ENCODE measurements around the gene ADCK2. TPM values are rescaled to one million over a fixed set of nuclear protein-coding genes. Genes with fewer than 3 reads are reported as not detected.
"Not testable (repeated sequence)": the region's sequence is repeated elsewhere in the genome, so short reads cannot be mapped to it uniquely, and the experiment has no call there.

Gene ADCK2
- polyA plus RNA-seq, 4 donors, result 21.8 to 28.2 (median 22.7) TPM

- DNase-seq (ENCODE audit: low read depth in 4 of 4, low spot score in 3 of 4), result peak in 2 of 4 donors; percentile 24 to 36
Measured at GRCh38 chr7:140673063-140673773, 473 bp downstream of the ADCK2 start.

- no peak for DNase-seq (ENCODE audit: low read depth in 4 of 4, low spot score in 3 of 4)
Measured at GRCh38 chr7:140673774-140674155, 1.0 kb downstream of the ADCK2 start.

GRCh38 chr7:140674356-140674800 is 1.6 kb downstream of the ADCK2 start:
- DNase-seq (ENCODE audit: low read depth in 4 of 4, low spot score in 3 of 4), result no peak

- DNase-seq (ENCODE audit: low read depth in 4 of 4, low spot score in 3 of 4), result no peak
Measured at GRCh38 chr7:140674899-140675701, 2.4 kb downstream of the ADCK2 start.

GRCh38 chr7:140675726-140676125 is 3.0 kb downstream of the ADCK2 start:
- no peak for DNase-seq (ENCODE audit: low read depth in 4 of 4, low spot score in 3 of 4)

- no peak for DNase-seq (ENCODE audit: low read depth in 4 of 4, low spot score in 3 of 4)
Measured at GRCh38 chr7:140676306-140676705, 3.6 kb downstream of the ADCK2 start.

GRCh38 chr7:140676956-140677355 is 4.2 kb downstream of the ADCK2 start:
- not testable (repeated sequence) for DNase-seq (ENCODE audit: low read depth in 4 of 4, low spot score in 3 of 4)

GRCh38 chr7:140677496-140677895 is 4.8 kb downstream of the ADCK2 start:
- DNase-seq (ENCODE audit: low read depth in 4 of 4, low spot score in 3 of 4), result no peak

GRCh38 chr7:140678081-140678815 is 5.5 kb downstream of the ADCK2 start:
- DNase-seq (ENCODE audit: low read depth in 4 of 4, low spot score in 3 of 4), result no peak

GRCh38 chr7:140678816-140679130 is 6.0 kb downstream of the ADCK2 start:
- DNase-seq (ENCODE audit: low read depth in 4 of 4, low spot score in 3 of 4), result no peak

- DNase-seq (ENCODE audit: low read depth in 4 of 4, low spot score in 3 of 4), result no peak
Measured at GRCh38 chr7:140679186-140679585, 6.4 kb downstream of the ADCK2 start.

GRCh38 chr7:140680886-140681285 is 8.1 kb downstream of the ADCK2 start:
- DNase-seq (ENCODE audit: low read depth in 4 of 4, low spot score in 3 of 4), result no peak

GRCh38 chr7:140681766-140682165 is 9.0 kb downstream of the ADCK2 start:
- no peak for DNase-seq (ENCODE audit: low read depth in 4 of 4, low spot score in 3 of 4)

- no peak for DNase-seq (ENCODE audit: low read depth in 4 of 4, low spot score in 3 of 4)
Measured at GRCh38 chr7:140683657-140684056, 10.9 kb downstream of the ADCK2 start.

- no peak for DNase-seq (ENCODE audit: low read depth in 4 of 4, low spot score in 3 of 4)
Measured at GRCh38 chr7:140684066-140684950, 11.6 kb downstream of the ADCK2 start.

GRCh38 chr7:140685407-140686087 is 12.8 kb downstream of the ADCK2 start:
- DNase-seq (ENCODE audit: low read depth in 4 of 4, low spot score in 3 of 4), result no peak

- no peak for DNase-seq (ENCODE audit: low read depth in 4 of 4, low spot score in 3 of 4)
Measured at GRCh38 chr7:140686921-140687320, 14.2 kb downstream of the ADCK2 start.

- no peak for DNase-seq (ENCODE audit: low read depth in 4 of 4, low spot score in 3 of 4)
Measured at GRCh38 chr7:140688341-140688740, 15.6 kb downstream of the ADCK2 start.

- DNase-seq (ENCODE audit: low read depth in 4 of 4, low spot score in 3 of 4), result no peak
Measured at GRCh38 chr7:140689199-140690152, 16.7 kb downstream of the ADCK2 start.
